IPS-20b (cell line): ENCODE measurements around the gene PLXNA4.

ENCODE experiments used
- H3K27ac ChIP-seq: one replicate; pipeline ENCODE4 v1.5.1; 2013; ENCODE audit warnings: low read length
- H3K27me3 ChIP-seq: 2 replicates; pipeline ENCODE4 v1.6.1; 2013; ENCODE audit warnings: mild to moderate bottlenecking, low read length, inconsistent platforms; ENCODE audit not compliant: insufficient read depth
- H3K36me3 ChIP-seq: 2 replicates; pipeline ENCODE4 v1.6.1; 2013; ENCODE audit warnings: low read depth, mild to moderate bottlenecking, inconsistent platforms, low read length, moderate library complexity; ENCODE audit not compliant: insufficient read depth
- H3K4me1 ChIP-seq: 2 replicates; pipeline ENCODE4 v1.6.1; 2013; ENCODE audit warnings: mild to moderate bottlenecking, control low read depth, inconsistent platforms, low read length, moderate library complexity; ENCODE audit not compliant: insufficient read depth
- H3K4me3 ChIP-seq: 2 replicates; pipeline ENCODE4 v1.5.1; 2013; ENCODE audit warnings: mild to moderate bottlenecking, low read length, inconsistent platforms
- H3K9ac ChIP-seq: 2 replicates; pipeline ENCODE4 v1.6.1; 2013; ENCODE audit warnings: low read depth, mild to moderate bottlenecking, inconsistent platforms, low read length, moderate library complexity
- H3K9me3 ChIP-seq: 2 replicates; pipeline ENCODE4 v1.6.1; 2013; ENCODE audit warnings: mild to moderate bottlenecking, low read depth, low read length, inconsistent platforms; ENCODE audit not compliant: insufficient read depth

Gene PLXNA4

DNA sequence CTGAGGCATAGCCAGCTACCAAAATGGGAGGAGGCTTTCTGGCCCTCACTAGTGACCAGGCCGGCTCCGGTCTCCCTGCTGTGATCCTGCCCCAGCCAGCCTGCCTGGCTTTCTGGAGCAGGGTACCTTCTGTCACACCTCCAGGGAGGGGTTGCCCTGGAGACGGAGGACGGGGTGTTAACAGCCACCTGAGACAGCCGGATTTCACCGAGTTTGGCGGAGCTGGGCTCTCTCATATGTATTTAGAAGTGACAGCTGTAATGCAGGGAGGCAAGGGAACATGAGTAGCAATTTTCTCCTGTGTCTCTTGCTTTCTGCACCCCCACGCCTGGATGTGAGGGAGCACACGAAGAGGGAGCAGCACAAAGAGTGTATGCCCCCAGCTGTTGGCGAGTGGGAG lies 473.3 kb downstream of the PLXNA4 start:
- H3K36me3 ChIP-seq: no peaks in the 10 kb centered on the region
- H3K9ac ChIP-seq: no peak overlapping the region
- H3K27me3 ChIP-seq: no peaks in the 10 kb centered on the region
- no peaks in the 10 kb centered on the region for H3K9me3 ChIP-seq
- no peak overlapping the region for H3K4me3 ChIP-seq
- no peak overlapping the region for H3K27ac ChIP-seq
- peaks cover 1% of the 10 kb centered on the region; the same call in 1 of the 2 replicates for H3K4me1 ChIP-seq

DNA sequence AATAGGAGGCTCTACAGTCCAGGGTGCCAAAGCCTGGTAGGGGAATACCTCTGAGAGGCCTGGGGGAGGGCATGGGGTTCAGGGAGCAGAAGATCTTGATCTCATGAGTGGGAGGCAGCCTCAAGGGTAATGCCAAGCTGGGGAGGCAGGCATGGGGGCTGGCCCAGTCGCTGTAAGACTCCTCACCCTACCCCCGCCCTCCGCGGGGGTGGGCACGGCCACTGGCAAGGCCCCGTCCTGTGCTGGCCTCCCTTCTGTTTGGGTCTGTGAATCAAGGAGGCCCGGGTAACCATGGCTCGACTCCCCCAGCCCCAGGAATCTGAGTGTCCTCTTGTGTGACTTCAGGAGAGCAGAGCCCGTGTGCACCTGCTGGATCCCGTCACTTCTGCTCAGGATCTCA lies 473.9 kb downstream of the PLXNA4 start:
- Histone ChIP-seq H3K27ac (no peak overlapping the region), H3K9me3 (no peaks in the 10 kb centered on the region), H3K4me3 (no peak overlapping the region), H3K27me3 (no peaks in the 10 kb centered on the region), H3K36me3 (no peaks in the 10 kb centered on the region), H3K9ac (no peak overlapping the region), H3K4me1 (no peaks in the 10 kb centered on the region)

DNA sequence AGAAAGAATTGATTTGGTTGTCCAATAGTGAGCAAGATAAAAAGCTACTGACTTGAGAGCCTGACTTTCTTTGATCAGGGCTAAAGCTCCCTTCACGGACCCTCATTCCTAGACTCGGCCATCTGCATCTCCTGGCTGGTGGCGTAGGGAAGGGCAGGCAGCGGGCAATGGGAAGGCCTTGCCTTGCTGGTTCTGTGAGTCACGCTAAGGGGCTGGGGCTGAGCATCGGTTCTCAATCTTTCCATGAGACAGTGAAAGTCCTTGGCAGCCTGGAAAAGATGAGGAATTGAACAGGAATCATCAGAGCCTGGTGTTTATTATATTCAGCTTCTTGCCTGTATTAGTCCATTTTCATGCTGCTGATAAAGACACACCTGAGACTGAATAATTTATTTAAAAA lies 475.3 kb downstream of the PLXNA4 start:
- no peaks in the 10 kb centered on the region for H3K27me3 ChIP-seq
- H3K36me3 ChIP-seq: no peaks in the 10 kb centered on the region
- H3K4me1 ChIP-seq: no peaks in the 10 kb centered on the region
- H3K27ac ChIP-seq: no peak overlapping the region
- H3K4me3 ChIP-seq: no peak overlapping the region
- no peaks in the 10 kb centered on the region for H3K9me3 ChIP-seq
- no peak overlapping the region for H3K9ac ChIP-seq

DNA sequence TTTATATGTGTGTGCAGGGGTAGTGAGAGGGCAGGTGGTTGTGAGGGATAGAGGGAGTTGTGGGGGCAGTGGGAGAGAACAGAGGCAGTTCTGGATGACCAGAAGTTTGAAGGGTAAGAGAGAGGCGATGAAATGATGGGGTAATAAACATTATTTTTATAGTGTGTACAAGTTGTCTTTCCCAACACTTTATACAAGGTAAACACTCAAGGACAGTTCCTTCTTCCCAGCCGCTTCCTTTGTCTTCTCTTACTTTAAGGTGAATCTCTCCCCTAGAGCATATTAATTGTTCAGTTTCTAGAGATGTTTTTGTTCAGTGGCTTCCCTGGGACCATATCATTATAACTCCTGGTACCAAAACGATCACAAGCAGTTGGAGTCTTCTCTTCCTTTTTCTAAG lies 475.8 kb downstream of the PLXNA4 start:
- H3K4me1 ChIP-seq: no peaks in the 10 kb centered on the region
- H3K27ac ChIP-seq: no peak overlapping the region
- H3K9ac ChIP-seq: no peak overlapping the region
- H3K36me3 ChIP-seq: no peaks in the 10 kb centered on the region
- no peaks in the 10 kb centered on the region; the same call in 1 of the 2 replicates for H3K27me3 ChIP-seq
- no peak overlapping the region for H3K4me3 ChIP-seq
- H3K9me3 ChIP-seq: no peaks in the 10 kb centered on the region

DNA sequence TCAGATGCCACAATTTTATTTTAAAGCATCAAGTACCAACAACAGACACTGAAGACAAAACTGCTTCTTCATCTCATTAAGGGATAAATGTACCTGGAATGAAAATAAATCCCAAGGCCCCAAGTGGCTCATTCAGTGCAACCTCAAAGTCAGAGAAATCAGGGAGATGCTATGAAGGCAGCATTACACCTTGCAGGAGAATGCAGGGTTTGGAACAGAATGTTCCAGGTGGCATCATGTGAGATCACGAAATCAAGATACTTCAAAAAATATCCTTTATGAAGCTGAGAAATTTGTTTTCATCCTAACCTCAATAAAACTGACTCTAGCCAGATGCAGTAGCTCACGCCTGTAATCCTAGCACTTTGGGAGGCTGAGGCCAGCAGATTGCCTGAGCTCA lies 477.1 kb downstream of the PLXNA4 start:
- H3K9ac ChIP-seq: no peak overlapping the region
- no peaks in the 10 kb centered on the region for H3K9me3 ChIP-seq
- H3K4me3 ChIP-seq: no peak overlapping the region
- H3K4me1 ChIP-seq: no peaks in the 10 kb centered on the region
- no peaks in the 10 kb centered on the region for H3K36me3 ChIP-seq
- peaks cover 6% of the 10 kb centered on the region; the same call in 1 of the 2 replicates for H3K27me3 ChIP-seq
- no peak overlapping the region for H3K27ac ChIP-seq

DNA sequence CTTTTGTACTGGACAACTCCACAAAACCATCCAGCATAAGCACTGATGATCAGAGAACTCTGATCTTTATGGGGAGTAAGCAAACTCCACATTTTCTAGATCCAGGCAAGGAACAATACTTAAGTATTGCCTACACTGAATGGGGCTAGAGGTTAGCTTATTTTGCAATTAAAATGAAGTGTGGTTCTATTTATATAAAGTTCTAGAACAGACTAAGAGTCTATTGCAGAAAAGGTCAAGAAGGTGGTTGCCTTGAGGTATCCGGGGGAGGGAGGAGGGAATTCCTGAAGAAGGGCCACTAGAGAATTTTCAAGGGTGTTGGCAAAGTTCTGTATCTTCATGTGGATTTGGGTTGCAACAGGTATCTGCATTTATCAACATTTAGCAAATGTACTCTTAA lies 477.9 kb downstream of the PLXNA4 start:
- Histone ChIP-seq H3K4me3 (no peak overlapping the region), H3K4me1 (no peaks in the 10 kb centered on the region), H3K36me3 (no peaks in the 10 kb centered on the region), H3K27ac (no peak overlapping the region), H3K9ac (no peak overlapping the region), H3K27me3 (peaks cover 6% of the 10 kb centered on the region; the same call in 1 of the 2 replicates), H3K9me3 (no peaks in the 10 kb centered on the region)

DNA sequence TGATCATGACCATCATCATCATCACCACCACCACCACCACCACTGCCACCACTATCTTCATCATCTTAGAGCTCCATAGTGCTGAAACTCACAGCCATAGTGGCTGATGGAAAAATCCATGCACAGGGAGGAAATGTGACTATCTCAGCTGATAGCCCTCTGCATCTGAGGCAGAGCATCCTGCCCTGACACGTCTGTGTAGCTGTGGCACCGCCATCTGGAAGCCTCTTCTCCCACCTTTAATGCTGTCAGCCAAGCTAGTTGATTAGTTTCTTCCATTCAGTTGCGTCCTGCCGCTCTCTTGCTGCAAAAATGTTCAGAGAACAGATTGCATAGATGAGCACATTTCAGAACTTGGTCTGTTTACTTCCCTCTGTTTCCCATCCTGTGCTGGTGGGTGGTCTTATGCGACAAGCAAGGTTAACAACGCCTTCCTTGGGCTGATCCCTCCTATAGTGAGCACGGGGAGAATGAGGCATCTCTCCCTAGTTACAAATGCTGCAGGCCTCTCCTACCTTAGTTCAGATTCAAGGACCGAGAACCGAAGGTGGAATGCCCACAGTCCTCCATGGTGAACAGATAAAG lies 478.6 kb downstream of the PLXNA4 start:
- Histone ChIP-seq H3K36me3 (no peaks in the 10 kb centered on the region), H3K27ac (no peak overlapping the region), H3K9ac (no peak overlapping the region), H3K4me1 (no peaks in the 10 kb centered on the region), H3K27me3 (peaks cover 6% of the 10 kb centered on the region; the same call in 1 of the 2 replicates), H3K4me3 (no peak overlapping the region), H3K9me3 (no peaks in the 10 kb centered on the region)

DNA sequence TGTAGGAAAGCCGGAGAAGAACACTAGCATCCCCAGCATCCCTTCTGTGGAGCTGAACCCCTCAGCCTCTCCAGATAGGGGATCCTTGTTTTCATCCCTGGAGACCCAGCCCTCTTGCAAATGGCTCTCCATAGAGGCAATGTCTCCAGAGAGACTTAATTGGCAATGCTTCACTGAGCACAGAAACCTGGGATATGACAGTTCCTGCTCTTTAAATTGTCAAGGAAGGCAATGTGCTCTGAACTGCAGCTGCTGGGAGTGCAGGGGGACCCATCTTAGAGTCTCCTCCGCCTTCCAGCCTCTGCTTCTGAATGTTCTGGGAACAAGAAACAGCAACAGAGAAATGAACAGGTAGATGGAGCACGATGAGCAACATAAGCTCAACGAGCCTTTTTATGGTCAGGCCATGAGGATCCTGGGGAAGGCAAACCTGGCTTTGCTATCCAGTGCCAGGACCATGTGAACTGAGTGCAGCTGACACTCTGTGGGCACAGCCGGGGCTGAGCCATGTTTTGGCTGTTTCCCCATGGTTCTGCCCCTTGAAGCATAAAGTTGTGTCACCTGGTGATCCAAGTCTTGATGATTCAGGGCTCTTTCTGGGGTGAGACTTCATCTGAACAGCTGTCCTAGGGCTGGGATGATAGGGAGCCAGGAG lies 481.0 kb downstream of the PLXNA4 start:
- Histone ChIP-seq H3K9me3 (no peaks in the 10 kb centered on the region), H3K27ac (no peak overlapping the region), H3K4me3 (no peak overlapping the region)

DNA sequence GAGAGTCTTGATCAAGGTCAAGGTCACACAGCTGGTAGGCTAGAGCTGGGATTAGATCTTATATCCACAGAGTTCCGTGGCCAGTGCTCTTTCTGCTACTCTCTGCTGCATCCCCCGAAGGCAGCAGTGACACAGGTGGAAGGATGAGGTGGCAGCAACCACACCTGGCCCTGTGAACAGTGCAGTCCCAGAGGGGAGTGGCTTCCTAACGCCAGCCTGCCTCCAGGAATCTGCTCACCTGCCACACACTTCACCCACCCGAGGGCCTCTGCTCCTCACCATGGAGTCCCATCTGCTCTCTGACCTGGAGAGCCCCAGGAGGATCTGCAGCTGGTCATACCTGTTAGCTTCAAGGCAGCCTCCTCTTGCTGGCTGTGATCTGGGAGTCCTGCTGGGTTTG lies 484.2 kb downstream of the PLXNA4 start:
- Histone ChIP-seq H3K27ac (no peak overlapping the region), H3K9ac (no peak overlapping the region), H3K36me3 (no peaks in the 10 kb centered on the region), H3K4me1 (no peaks in the 10 kb centered on the region), H3K9me3 (no peaks in the 10 kb centered on the region), H3K4me3 (no peak overlapping the region), H3K27me3 (peaks cover 6% of the 10 kb centered on the region; the same call in 1 of the 2 replicates)

More for the DNA sequence above, 481.0 kb downstream of the PLXNA4 start:
- Histone ChIP-seq H3K27me3 (peaks cover 6% of the 10 kb centered on the region; the same call in 1 of the 2 replicates), H3K36me3 (no peaks in the 10 kb centered on the region), H3K4me1 (no peaks in the 10 kb centered on the region), H3K9ac (no peak overlapping the region)

DNA sequence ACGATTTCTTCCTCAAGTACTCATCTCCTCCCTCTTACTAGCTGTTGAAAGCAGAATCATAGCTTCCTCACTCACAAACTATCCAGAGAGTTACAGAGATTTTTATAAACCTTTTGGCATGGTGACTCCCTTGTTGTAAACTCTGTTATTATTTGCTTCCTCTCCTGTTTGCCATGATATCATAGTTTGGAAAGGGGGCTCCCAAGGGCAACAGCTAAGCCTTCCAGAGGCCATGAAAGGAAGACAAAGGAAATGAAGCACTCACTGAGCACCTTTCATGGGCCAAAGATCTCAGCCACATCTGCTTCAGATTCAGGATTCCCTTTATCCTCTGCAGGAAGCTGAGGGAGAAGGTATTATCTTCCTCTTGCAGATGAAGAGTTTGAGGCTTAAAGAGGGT lies 484.6 kb downstream of the PLXNA4 start:
- H3K9ac ChIP-seq: no peak overlapping the region
- H3K27ac ChIP-seq: no peak overlapping the region
- H3K4me3 ChIP-seq: no peak overlapping the region
- H3K9me3 ChIP-seq: no peaks in the 10 kb centered on the region
- H3K4me1 ChIP-seq: no peaks in the 10 kb centered on the region
- peaks cover 6% of the 10 kb centered on the region; the same call in 1 of the 2 replicates for H3K27me3 ChIP-seq
- H3K36me3 ChIP-seq: no peaks in the 10 kb centered on the region

DNA sequence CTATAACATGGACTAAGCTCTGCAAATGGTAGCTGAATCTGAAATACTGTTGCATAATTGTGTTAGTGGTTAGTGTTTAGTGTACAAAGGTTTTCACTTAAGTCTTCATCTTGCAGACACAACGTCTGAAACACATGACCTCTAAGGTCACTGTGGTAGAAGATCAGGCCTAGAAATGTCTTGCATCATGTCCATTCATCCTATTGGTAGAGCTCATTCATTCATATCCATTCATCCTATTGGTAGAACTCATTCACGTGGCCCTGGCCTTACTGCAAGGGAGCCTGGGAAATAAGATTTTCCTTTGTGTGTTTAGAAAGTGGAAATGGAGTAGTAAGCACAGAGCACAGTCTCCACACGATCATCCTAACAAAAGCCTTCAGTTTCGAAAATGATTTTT lies 485.8 kb downstream of the PLXNA4 start:
- Histone ChIP-seq H3K4me1 (no peaks in the 10 kb centered on the region), H3K9ac (no peak overlapping the region), H3K9me3 (no peaks in the 10 kb centered on the region)

DNA sequence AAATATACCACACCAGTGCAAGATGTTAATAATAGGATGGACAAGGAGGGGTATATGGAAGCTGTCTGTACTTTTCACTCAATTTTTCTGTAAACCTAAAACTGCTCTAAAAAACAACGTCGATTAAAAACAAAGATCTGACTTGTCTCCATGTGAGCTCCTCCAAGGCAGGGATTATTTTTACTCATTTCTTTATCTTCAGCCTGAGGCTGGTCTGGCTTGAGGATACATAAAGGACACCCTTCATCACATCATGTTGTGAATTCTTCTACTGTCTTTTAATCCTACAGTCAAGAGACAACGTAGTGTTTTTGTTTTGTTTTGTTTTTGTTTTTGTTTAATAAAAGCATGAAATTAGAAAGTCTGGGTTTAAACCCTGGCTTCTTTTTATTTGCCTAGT lies 486.9 kb downstream of the PLXNA4 start:
- no peak overlapping the region for H3K9ac ChIP-seq
- H3K36me3 ChIP-seq: no peaks in the 10 kb centered on the region
- no peak overlapping the region for H3K27ac ChIP-seq
- H3K4me1 ChIP-seq: no peaks in the 10 kb centered on the region
- no peak overlapping the region for H3K4me3 ChIP-seq
- H3K9me3 ChIP-seq: no peaks in the 10 kb centered on the region
- no peaks in the 10 kb centered on the region for H3K27me3 ChIP-seq

More for the DNA sequence above, 485.8 kb downstream of the PLXNA4 start:
- Histone ChIP-seq H3K27ac (no peak overlapping the region), H3K27me3 (peaks cover 6% of the 10 kb centered on the region; the same call in 1 of the 2 replicates), H3K4me3 (no peak overlapping the region), H3K36me3 (no peaks in the 10 kb centered on the region)
